Suppressor macrophage (primary cell): ENCODE measurements around the gene CCDC88C.
"Not testable (repeated sequence)": the region's sequence is repeated elsewhere in the genome, so short reads cannot be mapped to it uniquely, and the experiment has no call there.

Experiments
- DNase-seq, 4 experiments: peaks; one replicate each; pipeline ENCODE4 v3.0.0-alpha.2; 2020 to 2022

The CCDC88C gene

DNA sequence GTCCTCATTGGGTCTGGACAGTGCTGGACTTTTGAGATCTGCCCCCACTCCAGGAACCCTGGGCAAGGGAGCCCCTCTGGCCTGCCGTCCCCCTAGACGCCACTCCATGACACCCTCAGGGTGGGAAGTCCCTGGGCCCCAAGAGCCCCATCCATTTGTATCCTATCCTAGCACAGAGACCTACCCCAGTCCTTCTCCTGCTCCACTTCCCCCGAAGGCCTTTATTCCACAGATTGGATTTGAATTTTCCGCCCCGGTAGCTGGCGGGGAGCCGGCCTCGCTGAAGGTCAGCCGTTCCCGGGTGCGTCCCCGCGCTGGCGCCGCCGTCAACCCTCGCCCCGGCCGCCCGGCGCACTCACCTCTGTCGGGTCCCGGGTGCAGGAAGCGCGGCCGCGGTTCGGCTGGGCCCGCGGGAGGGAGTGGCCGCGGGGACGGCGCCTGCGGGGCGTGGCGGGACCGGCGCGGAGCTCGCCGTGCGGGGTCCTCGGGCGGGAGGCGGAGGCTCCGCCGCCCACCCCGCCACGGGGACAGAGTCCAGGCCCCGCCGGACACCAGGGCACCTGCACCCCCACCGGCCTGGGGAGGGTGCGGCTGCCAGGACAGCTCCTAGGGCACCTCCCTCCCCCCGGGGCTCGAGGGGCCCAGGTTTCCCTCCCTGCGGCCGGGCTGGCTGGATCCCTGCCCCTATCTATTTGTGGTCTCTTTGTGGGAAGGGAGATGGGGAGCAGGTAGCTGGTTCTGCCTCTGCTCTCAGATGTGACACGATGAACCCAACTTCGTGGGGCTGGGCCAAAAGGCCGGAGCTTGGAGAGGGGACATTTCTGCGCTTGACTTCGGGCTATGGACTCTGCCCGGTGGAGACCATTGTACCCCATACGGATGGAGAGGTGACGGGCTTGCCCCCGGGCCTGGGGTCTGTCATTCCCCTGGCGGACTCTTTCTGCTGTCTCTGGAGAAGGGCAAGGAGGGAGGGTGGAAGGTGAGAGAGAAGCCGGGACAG is 153.2 kb downstream of the CCDC88C start:
- peak in 3 of 4 experiments; percentile 10 to 59 (median 43) for DNase-seq

DNA sequence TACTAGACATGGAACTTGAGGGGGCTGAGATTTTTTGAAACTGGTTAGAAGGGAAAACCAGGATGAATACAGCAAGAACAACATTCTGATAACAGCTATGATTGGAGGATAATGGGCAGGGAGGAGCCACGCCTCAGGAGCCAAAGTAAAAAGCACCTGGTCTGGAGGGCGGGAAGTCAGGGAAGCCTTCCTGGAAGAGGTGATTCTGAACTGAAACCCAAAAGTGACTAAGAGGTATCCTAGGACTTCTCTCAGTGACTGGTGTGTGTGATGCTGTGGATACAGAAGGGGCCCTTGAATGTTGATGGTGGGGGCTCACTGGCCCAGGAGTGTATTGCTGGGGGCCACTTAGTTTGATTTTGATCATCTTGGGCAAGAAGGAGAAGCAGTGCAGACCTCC is 154.3 kb downstream of the CCDC88C start:
- DNase-seq = no peak

DNA sequence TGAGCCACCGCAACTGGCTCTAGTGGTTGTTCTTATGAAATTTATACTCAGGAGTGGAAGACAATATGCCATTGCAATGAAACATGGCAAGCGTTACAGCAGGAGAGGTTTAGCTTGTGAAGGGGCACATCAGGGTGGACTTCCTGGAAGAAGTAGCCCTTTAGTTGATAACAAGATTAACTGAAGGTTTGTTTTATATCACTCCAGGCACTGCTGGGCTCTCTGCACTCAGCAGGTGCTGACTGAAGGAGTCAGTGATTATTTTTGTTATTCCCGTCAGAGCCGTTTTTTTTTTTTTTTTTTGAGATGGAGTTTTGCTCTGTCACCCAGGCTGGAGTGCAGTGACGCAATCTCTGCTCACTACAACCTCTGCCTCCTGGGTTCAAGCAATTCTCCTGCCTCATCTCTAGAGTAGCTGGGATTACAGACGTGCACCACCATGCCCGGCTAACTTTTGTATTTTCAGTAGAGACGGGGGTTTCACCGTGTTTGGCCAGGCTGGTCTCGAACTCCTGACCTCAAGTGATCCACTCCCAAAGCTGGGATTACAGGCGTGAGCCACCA is 155.6 kb downstream of the CCDC88C start:
- DNase-seq = no peak

DNA sequence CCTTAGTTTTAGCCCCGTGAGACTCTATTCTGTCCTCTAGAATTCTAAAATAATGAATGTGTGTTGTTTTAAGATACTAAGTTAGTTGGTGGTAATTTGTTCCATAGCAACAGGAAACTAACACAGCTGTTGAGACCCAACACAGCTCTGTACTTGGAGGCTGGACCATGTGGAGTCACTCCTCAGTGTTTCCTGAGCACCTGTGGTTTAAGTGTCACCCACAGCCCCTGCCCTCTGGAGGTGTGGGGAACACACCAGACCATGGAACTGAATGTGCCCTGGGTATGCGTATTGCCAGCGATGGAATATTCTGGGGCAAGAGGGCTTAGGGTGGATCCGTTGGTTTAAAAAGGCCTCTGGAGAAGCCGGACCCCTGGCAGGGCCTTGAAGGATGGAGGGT is 156.5 kb downstream of the CCDC88C start:
- DNase-seq = no peak

DNA sequence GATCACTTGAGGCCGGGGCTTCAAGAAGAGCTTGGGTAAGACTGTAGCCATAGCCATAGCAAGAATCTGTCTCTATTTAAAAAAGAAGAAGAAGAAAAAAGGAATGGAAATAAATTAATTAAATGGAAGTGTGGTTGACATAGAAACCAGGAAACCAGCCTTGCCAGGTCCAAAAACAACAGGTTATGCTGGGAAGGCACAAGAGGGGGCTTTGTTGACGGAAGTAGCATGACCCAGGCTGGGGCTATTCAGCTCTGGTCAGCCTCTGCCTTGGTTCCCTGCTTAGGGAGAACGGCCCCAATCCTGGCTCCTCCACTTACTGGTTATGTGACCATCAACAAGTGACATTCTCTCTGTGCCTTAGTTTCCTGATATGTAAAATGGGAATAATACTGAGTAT is 158.7 kb downstream of the CCDC88C start:
- DNase-seq = no peak

DNA sequence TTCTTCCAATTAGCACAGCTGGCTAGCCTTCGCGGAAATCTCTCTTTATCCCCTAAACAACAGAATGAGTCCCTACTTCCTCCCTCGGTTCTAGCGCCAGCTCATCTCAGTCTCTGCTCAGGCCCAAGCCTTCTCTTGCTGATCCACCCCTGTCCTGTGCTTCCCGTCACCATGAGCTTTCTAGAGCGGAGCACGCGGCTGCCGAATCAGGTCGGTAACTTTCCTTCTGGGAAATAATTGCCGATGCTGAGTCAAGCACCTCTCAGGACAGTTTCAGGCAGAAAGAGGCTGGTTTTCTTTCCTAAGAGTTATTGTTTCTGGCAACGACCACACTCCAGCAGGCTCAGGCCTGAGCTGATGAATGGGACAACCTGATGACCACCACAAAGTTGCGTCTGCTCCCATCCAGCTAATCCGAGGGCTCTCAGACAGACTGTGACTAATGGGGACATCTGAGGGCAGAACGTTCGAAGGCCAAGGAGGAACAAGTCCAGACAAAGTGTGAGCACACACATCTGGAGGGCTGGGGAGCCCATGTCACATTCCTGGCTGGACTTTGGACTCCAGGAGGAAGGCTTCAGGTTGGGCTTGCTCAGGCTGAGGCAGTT is 159.5 kb downstream of the CCDC88C start:
- DNase-seq = peak in 3 of 4 experiments; percentile 36 to 44 (median 44)

DNA sequence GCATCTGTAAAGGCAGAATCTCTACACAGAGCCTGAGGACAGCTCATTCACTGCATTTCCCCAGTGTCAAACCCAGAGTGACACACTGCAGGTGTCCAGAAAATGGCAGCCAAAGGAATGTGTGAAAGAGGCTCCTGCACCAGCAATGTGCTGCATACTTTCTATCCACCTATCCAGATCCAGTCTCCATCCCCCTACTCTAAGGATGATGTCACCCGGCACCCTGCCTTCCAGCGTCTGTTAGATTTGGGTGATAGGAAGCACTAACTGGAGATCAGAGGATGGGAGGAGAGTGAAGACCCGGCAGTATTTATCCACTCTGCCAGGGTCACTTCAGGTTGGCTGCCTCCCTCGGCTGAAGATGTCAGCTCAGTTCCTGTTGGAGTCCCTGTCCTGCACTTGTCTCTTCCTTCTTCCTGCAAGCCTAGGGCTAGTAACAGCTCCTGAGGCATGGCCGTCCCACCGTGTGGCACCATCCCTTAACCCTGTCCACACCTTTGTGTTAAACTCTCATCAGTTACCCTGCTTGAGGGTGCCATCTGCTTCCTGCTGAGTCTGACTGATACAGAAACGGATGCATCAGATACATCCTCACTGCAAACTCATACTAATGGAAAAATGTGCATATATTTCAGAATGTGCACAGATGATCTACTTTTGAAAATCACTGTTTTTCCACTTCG is 160.2 kb downstream of the CCDC88C start:
- no peak for DNase-seq

DNA sequence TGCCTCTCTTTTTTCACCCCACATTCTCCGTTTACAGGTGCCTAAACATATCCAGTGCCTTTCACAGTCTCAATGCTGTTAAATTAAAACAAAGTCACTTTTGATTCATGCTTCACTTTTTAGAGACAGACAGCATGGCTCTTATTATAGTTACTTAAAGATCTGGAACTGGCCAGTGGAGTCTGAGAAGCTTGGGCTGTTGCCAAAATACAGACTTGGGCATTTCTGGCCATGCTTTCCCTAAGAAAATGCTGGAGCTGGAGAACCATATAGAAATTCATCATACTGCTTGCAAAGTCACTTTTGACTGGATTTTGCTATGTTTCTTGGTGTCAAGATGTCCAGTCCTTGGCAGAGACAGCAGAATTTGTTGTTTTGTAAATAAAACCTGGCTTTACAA is 161.0 kb downstream of the CCDC88C start:
- no peak for DNase-seq

DNA sequence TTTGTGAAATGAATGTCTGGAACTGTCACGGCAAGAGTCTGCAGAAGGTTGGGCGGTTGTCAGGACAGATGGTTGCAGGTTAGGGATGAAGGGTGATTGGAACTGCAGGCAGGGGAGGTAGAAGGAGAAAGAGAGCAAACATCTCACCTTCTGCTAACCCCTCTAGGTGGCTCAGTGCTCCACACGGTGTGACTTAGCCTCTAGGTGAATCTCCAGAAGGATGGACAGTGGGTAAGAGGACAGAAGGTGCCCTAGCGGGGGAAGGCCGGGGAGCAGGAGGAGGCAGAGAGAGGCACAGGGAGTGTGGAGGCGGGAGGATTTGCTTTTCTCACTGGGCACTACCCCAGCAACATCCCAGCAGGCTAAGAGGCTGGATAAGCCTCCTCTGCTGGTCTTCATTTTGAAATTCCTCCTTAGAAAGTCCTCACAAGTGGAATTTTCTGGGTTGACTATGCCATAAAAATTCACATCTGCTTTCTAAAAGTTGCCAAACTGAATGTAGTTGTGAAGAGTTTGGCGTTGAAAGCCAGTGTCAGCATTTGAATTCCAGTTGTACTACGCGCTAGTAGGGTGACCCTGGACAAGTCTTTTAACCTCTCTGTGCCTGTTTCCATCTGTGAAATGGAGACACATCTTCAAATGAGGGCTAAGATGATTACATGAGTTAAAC is 162.5 kb downstream of the CCDC88C start:
- DNase-seq = no peak

DNA sequence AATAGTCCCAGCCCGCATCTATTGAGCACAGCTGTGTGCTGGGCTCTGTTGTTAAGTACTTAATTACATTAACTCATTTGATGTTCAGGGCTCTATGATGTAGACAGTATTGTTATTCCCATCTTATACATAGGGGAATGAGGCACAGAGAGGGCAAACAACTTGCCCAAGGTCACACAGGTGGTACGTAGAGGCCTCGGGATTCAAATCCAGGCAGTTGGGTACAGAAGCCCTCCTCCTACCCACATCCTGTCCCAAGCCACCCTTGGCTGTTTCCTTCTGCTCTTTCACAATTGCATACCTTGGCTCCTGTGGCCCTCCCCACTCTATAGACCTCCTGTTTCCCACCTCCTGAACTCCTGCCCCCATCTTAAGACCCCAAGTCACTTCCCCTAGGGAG is 163.2 kb downstream of the CCDC88C start:
- DNase-seq = no peak

DNA sequence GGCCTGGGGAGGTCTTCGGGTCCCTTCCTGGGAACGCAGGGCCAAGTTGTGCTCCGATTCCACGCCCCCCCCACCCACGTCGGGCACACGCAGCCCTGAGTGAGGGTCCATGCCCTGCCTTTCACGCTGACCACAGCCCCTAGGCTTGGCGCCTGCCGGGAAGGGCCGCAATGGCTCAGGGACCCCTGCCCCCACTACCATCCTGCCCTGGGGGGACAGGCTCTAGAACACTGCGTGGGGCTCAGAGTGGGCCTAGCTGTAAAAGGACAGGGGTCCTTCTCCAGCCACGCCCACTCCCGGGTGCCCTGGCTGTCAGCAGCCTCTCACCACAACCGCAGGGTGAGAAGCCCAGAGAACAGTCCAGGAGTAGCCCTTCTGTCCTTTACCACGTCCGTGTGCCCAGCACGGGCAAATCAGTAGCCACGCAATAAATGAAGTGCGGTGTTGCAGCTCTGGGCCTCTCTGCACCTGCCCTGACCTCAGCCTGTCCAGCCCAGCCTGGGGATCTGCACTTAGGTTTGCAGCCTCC is 163.8 kb downstream of the CCDC88C start:
- DNase-seq = no peak

DNA sequence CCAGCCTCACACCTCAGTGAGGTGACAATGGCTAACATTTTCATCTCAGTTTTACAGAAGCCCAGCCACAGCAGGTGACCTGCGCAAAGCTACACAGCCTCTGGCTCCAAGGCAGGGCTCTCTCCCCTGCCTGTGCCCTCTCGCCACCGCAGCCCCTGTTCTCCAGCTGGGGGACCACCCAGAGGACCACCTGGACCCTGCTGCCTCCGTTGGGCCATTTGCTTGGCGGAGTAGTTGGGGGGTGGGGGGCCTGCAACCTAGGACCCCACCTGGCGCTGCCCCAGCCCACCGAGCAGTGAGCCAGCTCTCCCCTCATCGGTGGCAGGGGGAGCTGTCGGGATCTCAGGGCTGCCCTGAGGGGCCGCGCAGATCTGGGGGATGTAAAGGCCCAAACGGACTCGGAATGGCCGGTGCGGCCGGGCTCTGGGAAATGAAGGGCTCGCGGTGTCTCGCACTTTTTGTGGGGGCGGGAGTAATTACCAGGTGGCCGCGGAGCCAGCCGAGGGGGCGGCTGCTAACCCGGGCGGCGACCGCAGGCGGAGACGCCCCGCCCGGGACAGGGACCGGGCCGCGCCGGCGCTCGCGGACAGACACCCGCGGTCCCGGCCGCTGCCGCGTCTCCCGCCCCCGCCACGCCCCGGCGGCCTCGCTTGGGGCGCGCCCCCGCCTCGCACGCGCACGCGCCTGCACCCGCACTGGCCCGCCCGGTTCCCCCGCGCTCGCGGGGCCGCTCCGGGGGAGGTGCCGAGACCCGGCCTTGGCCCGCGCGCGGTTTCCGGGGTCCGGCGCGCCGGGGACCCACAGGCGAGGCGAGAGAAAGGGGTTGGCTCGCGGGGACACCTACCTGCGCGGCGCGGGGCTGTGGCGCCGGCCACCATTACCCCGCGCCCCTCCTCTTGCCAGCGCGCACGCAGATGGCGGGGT is 164.5 kb downstream of the CCDC88C start:
- DNase-seq = peak in 3 of 4 experiments; percentile 25 to 75 (median 64)

DNA sequence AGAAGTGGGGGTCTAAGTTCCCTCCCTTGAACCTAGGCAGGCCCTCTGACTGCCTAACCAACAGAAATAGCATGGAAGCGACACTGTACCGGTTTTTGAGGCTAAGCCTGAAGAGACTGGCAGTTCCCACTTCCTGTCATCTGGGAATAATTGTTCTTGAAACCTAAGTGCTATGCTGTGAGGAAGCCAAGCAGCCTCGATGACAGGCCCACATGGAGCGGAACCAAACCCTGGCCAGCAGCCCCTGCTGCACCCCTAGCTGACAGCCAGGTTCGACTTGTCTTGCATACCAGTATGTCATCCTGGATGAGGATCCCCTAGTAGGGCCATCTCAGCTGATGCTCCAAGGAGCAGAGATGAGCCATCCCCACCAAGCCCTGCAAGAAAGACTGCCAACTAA is 166.7 kb downstream of the CCDC88C start:
- DNase-seq = no peak

DNA sequence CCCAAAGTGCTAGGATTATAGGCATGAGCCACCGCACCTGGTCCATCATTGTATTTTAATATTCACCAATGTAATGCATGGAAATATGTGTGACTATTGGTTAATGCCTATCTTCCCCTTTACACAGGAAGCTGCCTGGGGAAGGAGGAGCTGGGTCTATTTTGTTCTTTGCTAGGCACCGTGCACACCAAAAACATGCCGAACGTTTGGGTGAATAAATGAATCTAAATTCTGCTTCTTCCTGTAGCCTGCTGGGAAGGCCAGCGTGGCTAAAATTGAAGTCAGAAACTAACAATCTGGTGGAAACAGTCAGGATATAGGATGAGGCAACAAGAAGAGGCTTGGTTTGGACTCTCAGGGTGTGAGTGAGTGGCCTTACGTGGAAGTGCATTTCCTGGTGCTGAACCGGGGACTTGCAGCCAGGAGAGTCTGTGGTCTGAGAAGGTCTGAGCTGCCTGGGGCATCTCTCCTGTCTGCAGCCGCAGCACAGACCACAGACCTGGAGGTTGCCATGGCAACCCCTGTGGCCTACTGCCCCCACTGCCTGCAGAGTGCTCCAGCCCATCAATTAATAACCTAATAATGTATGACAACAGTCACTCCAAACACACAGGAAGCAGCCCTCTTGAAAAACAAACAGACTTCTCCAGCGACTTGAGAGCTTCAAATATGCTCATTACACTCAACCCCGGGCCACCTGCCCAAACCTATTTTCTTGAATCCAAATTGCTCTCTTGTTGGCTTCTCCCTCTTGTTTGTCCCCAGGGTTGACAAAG is 167.6 kb downstream of the CCDC88C start:
- peak; percentile 39 to 66 (median 64) for DNase-seq

DNA sequence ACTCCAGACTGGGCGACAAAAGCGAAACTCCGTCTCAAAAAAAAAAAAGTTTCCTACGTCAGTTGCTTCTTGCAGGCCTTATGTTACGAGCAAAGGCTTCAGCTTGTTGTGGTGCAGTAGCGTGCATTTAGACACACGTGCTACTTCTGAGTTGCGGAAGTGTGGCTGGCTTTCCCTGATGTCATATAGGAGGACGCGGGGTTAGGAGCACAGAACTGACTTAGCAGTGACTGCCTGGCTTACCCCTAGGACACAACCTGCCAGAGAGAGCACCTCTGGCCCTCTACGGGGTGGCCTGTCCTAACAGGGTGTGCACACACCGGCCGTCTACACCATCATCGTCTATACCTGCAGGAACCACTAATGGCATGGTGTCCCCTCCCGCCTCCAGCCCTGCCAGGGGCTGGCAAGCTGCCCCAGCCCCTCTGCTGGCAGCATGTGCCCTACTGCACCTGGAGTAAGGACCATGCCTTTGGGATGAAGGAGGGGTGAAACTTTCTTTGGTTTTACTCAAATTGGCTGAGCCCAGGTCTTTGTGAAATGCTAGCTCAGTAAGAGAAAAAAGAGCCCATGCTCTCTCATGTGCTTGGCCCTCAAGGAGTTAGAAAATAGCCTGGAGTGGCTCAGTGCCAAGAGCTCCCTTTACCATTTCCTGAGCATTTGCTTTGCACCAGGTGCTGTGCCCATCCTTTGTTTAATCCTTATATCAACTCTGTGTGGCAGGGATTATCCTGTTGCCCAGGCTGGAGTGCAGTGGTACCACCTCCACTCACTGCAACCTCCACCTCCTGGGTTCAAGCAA is 171.4 kb downstream of the CCDC88C start:
- no peak for DNase-seq

DNA sequence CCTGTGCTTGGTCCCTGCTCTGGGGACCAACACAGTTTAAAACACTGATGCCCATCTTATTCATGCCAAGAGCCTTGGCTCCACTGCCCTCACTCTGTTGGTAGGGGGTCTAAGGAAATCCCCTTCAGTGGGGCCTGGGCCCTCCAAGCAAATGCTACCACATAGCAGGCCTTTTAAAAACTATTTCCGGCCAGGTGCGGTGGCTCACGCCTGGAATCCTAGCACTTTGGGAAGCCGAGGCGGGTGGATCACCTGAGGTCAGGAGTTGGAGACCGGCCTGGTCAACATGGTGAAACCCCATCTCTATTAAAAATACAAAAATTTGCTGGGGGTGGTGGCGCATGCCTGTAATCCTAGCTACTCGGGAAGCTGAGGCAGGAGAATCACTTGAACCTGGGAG is 172.0 kb downstream of the CCDC88C start:
- DNase-seq = not testable (repeated sequence)

DNA sequence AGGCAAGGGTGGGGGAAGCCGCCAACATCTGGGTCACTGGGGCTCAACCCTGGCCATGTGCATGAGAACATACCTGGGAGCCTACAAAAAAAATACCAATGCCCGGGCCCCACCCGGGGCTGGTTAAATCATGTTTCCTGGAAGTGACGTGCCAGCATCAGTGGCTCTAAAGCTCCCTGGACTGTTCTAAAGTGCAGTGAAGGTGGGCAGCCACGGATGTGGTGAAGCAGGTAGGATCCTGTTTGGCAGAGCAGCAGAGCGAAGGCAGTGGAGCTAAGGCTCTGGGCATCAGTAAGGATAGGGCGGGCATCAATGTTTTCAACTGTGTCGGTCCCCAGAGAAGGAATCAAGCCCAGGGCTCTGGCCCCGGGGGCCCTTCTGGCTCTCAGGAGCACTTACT is 172.6 kb downstream of the CCDC88C start:
- no peak for DNase-seq

DNA sequence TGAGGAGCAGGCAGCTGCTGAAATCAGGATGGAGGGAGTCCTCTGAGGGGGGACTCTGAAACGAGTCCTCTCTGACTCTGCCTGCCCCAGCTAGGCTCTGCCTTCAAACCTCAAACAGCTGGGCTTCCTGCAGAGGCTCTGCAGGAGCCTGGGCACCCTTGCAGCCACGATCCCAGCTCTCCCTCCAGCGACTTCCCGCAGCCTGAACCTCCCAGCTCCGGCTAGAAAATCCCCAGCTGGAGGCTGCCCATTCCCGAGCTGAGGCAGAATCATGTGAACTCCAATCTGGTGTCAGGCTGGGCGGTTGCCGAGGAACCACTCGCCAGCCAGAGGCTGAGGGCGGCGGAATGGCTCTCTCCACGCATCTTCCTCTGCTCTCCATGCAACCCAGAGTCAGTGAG is 173.1 kb downstream of the CCDC88C start, which contains the start of gene GPR68:
Gene GPR68, minus strand, starts transcription at position 204 of the 401 bp plus-strand sequence. CDS start 9,654 bp downstream, outside the sequence.
- DNase-seq = peak; percentile 76 to 91 (median 86)

DNA sequence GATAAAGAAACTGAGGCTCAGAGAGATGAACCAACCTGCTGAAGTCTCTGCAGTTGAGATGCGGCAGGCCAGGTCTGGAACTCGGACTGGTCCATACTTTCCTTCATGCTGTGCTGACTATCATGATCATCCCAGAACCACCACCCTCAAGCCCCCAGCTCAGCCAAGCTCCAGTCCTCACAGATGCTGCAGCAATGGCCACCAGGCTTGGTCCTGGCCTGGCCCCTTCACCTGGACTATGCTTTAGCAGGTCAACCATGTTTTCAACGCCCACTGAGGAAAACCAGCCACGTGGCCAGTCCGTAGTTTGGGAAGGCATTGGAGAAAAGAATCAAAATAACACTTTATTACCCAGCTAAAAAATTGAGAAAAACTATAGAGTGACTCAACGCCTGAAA is 174.5 kb downstream of the CCDC88C start:
- DNase-seq = no peak
